Heart right ventricle (tissue), 16 donors: Measurements from ENCODE around the gene TRAFD1. TPM values are rescaled to one million over a fixed set of nuclear protein-coding genes. Genes with fewer than 3 reads are reported as not detected.
A peak's percentile ranks its signal among the peaks of the same experiment; 100 is the strongest.

Experiments
- ATAC-seq, 8 donors: fragments of 200-7000 bp; cut with Tn5 transposase; one replicate each; pipeline ENCODE4 v1.9.1; 2020; ENCODE audit warnings: mild to moderate bottlenecking in 8 of 8, moderate library complexity in 8 of 8, moderate number of reproducible peaks in 1 of 8
- DNase-seq, 2 donors: peaks; one replicate each; pipeline ENCODE4 v3.0.0-alpha.2; 2020
- H3K27ac ChIP-seq, 10 donors: fragments of 200-600 bp; sonication (generic) in 2 of 10; one replicate each; pipeline versions ENCODE4 v1.5.0 to v1.8.0; 2020 to 2022; ENCODE audit warnings: mild to moderate bottlenecking in 3 of 10
- H3K27me3 ChIP-seq, 7 donors: fragments of 200-600 bp; one replicate each; pipeline ENCODE4 v1.8.0; 2021 to 2022; ENCODE audit warnings: mild to moderate bottlenecking in 2 of 7
- H3K36me3 ChIP-seq, 9 donors: fragments of 200-600 bp; sonication (generic) in 1 of 9; one replicate each; pipeline versions ENCODE4 v1.5.0 to v1.8.0; 2020 to 2022; ENCODE audit warnings: mild to moderate bottlenecking in 2 of 9
- H3K4me1 ChIP-seq, 9 donors: fragments of 200-600 bp; sonication (generic) in 1 of 9; one replicate each; pipeline versions ENCODE4 v1.5.0 to v1.8.0; 2020 to 2022; ENCODE audit warnings: mild to moderate bottlenecking in 4 of 9
- H3K4me3 ChIP-seq, 10 donors: fragments of 200-600 bp; sonication (generic) in 2 of 10; one replicate each; pipeline versions ENCODE4 v1.5.0 to v1.8.0; 2020 to 2022; ENCODE audit warnings: mild to moderate bottlenecking in 7 of 10, moderate library complexity in 2 of 10
- H3K9me3 ChIP-seq, 11 donors: fragments of 200-600 bp in 10 of 11; sonication (generic) in 2 of 11; one replicate each; pipeline versions ENCODE4 v1.5.0 to v1.8.0; 2013 to 2022; ENCODE audit warnings: mild to moderate bottlenecking in 2 of 11, control low read depth in 1 of 11, moderate library complexity in 1 of 11
- WGBS, 2 donors: extraction: QIAGEN DNeasy Blood & Tissue Kit; methylation state at CpG; one replicate each; pipeline ENCODE4 v1.1.7; 2013; ENCODE audit warnings: inconsistent platforms in 1 of 2; 5-methylcytosine and 5-hydroxymethylcytosine counted together
- intact Hi-C, 10 donors: fragments of 100-400 bp; cut with DNase I; formaldehyde crosslinking; loops; one replicate each; pipeline versions ENCODE4 v1.11.1 to v1.14.2; 2022
- polyA plus RNA-seq, 2 donors: library from polyadenylated mRNA; stranded (reverse); fragments of 200-250 nt; gene quantifications; one replicate each; pipeline ENCODE4 v1.2.3, GENCODE V29; 2013
- total RNA-seq, 10 donors: library from RNA; stranded (reverse); fragmentation: NEBNext Ultra II Directional in 3 of 10; extraction: Animal tissue kit (Norgen Biotek cat#: 25700) in 3 of 10; gene quantifications; one replicate each; pipeline versions ENCODE4 v1.2.1 to v1.2.4, GENCODE V29; 2021 to 2023
- TF ChIP-seq, protein P1 (sequence below), 9 donors: fragments of 200-600 bp; sonication (generic) in 2 of 9; IDR thresholded peaks; one replicate each; pipeline versions ENCODE4 v1.5.0 to v1.8.0; 2021 to 2022; ENCODE audit warnings: antibody characterized with exemption in 9 of 9, mild to moderate bottlenecking in 5 of 9, moderate library complexity in 1 of 9
- donor health status: Arrhythmogenic right ventricular cardiomyopathy.
- donor health status: ischemic (EF 13 %, LVEDD 7.1; RV severe dilation, severe dysfunction).
- donor health status: healthy with polysubstance abuse.
- donor health status: DM: no; HTN: yes; CAD: no.
- donor health status: DM: no; HTN: no; CAD: no.
- donor health status: ischemic (EF 25% LVEDD 6.9; RV normal size, moderate dysfunction).
- donor health status: ischemic (EF 25% LVEDD 5.7; RV mildly dilated, moderate dysfunction).
- donor health status: healthy.
- donor health status: DM: yes; HTN: yes; CAD: no.
- donor health status: Ischemic cardiomyopathy.
- donor health status: ischemic (EF 35%, LVEDD 5.7; RV mildly dilated, moderate dysfunction).
- donor health status: nonischemic (EF 11% LVEDD 7.7; RV severe dilation, severe dysfunction).
- donor health status: DM: yes; HTN: yes; CAD: no.
- donor health status: PGD.
- donor health status: ischemic (EF 29% LVEDD 5.4; RV normal size, mild dysfunction).
- donor health status: nonischemic (EF 23%, LVEDD 6.1; RV moderate dilation, normal function).

The TRAFD1 gene
- total and polyA plus RNA-seq, 12 donors = 7.8 to 72.5 (median 24.3) TPM

DNA sequence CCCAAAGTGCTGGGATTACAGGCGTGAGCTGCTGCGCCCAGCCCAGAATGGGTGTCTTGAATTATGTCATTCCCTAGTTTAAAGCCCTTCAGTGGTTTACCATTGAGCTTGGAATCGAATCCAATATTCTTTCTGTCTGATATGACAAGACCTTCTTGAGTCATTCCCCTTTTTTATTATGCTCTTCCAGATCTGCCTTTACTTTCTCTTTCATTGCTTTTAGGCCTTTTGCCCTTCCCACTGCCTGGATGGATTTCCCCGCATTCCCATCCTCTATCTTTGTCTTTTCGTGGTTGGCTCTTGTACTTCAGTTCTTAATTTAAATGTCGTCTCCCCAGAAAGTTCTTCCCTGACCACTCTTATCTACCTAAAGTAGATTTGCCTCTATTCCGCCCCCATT lies 1.6 kb downstream of the TRAFD1 start:
- peaks cover 0 to 11% (median 0%) of the 10 kb centered on the region in 9 donors for H3K36me3 ChIP-seq
- H3K27ac ChIP-seq = peak overlapping the region in 5 of 10 donors; percentile 18 to 96 (median 92)
- ATAC-seq (no peak), DNase-seq (no peak)
- 78 to 84% methylated on average over 7 of the region's 7 CpGs for WGBS, 2 donors
- peaks cover 7 to 82% (median 74%) of the 10 kb centered on the region in 9 donors for H3K4me1 ChIP-seq
- no peaks in the 10 kb centered on the region for H3K27me3 ChIP-seq
- peak overlapping the region in 7 of 10 donors; percentile 61 to 95 (median 81) for H3K4me3 ChIP-seq
- intact Hi-C loops = no loop called here
- TF ChIP-seq, protein P1, sequence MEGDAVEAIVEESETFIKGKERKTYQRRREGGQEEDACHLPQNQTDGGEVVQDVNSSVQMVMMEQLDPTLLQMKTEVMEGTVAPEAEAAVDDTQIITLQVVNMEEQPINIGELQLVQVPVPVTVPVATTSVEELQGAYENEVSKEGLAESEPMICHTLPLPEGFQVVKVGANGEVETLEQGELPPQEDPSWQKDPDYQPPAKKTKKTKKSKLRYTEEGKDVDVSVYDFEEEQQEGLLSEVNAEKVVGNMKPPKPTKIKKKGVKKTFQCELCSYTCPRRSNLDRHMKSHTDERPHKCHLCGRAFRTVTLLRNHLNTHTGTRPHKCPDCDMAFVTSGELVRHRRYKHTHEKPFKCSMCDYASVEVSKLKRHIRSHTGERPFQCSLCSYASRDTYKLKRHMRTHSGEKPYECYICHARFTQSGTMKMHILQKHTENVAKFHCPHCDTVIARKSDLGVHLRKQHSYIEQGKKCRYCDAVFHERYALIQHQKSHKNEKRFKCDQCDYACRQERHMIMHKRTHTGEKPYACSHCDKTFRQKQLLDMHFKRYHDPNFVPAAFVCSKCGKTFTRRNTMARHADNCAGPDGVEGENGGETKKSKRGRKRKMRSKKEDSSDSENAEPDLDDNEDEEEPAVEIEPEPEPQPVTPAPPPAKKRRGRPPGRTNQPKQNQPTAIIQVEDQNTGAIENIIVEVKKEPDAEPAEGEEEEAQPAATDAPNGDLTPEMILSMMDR (IDR thresholded peaks at IDR 0.05) = no peak
- no peaks in the 10 kb centered on the region for H3K9me3 ChIP-seq

DNA sequence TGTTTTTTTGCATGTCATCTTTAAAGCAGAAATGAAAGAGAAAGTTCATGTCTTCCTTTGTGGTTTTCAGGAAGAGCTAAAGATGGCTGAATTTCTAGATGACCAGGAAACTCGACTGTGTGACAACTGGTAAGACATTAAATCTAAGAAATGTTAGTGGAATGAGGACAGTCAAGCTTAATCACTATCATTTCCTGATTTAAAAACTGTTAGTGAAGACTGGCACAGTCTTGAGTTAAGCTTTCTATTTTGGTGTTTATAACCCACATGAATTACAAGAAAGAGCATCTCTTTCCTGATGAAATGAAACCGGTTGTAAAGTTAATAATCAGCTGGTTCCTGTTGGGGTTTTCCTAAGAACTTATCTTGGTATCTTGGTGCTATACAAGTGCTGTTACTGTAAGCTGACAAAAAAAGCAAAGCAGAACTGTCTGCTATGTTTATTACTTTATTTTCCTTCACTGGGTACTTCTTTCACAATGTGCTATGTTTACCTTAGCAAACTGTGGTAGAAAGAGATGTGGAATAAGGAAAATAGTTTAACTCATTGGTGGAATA lies 5.2 kb downstream of the TRAFD1 start:
- Histone ChIP-seq H3K4me3 (peak overlapping the region in 6 of 10 donors; percentile 4 to 37 (median 17)), H3K4me1 (peaks cover 3 to 80% (median 64%) of the 10 kb centered on the region in 9 donors), H3K36me3 (peaks cover 0 to 44% (median 8%) of the 10 kb centered on the region in 9 donors), H3K9me3 (no peaks in the 10 kb centered on the region), H3K27me3 (no peaks in the 10 kb centered on the region), H3K27ac (peak overlapping the region in 9 of 10 donors; percentile 53 to 90 (median 65))
- DNase-seq = no peak
- 15 to 28% methylated on average over 2 of the region's 2 CpGs for WGBS, 2 donors
- intact Hi-C loops = no loop called here
- ATAC-seq = peak in 1 of 8 donors; percentile 27
- TF ChIP-seq, protein P1 (IDR thresholded peaks at IDR 0.05) = no peak

DNA sequence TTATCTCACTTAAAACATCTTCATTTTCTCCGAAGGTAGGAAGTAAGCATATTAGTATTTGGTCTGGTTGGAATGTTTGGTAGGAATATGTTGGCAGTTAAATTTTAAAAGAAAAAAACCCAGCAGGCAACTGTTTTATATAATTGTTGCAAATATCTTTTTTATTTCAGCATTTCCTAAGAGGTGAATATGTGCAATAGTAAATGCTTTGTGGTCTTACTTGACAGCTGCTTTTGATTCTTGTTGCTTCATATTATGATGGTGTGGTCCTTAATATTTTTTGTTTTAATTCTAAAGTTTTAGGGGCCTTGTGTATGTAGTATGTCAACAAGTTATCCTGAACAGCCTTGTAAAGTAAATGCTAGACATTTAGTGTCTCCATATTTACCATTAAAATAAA lies 6.3 kb downstream of the TRAFD1 start:
- TF ChIP-seq, protein P1 (IDR thresholded peaks at IDR 0.05) = no peak
- H3K4me1 ChIP-seq = peaks cover 3 to 72% (median 58%) of the 10 kb centered on the region in 9 donors
- H3K27ac ChIP-seq = peak overlapping the region in 4 of 10 donors; percentile 53 to 90 (median 70)
- no peaks in the 10 kb centered on the region for H3K27me3 ChIP-seq
- ATAC-seq = no peak
- peaks cover 0 to 55% (median 20%) of the 10 kb centered on the region in 9 donors for H3K36me3 ChIP-seq
- H3K9me3 ChIP-seq = no peaks in the 10 kb centered on the region
- no peak for DNase-seq
- H3K4me3 ChIP-seq = peak overlapping the region in 1 of 10 donors; percentile 37
- intact Hi-C loops = no loop called here
- WGBS, 2 donors = 76 to 78% methylated on average over 1 of the region's 1 CpG

DNA sequence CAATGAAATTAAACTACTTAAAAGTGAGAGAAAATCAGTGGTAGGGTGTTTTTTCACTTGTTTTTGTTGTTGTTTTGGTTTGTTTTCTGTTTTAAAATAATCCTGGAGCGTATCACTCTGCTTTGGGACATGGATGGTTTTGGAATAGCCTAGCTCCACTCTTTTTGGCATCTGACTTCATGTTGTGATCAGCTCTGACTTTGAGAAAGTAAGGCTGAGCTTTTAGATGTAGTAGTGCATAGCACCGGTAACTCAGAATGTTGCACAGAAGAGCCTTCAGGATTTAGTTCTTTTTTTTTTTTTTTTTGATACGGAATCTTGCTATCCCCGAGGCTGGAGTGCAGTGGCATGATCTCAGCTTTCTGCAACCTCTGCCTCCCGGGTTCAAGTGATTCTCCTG lies 8.1 kb downstream of the TRAFD1 start:
- Histone ChIP-seq H3K36me3 (peaks cover 0 to 73% (median 36%) of the 10 kb centered on the region in 9 donors), H3K4me3 (no peak overlapping the region), H3K4me1 (peaks cover 3 to 55% (median 44%) of the 10 kb centered on the region in 9 donors), H3K9me3 (no peaks in the 10 kb centered on the region), H3K27ac (peak overlapping the region in 4 of 10 donors; percentile 11 to 90 (median 34)), H3K27me3 (no peaks in the 10 kb centered on the region)
- DNase-seq (no peak), ATAC-seq (peak in 2 of 8 donors; percentile 64)
- 91 to 92% methylated on average over 5 of the region's 5 CpGs for WGBS, 2 donors
- intact Hi-C loops = no loop called here
- TF ChIP-seq, protein P1 (IDR thresholded peaks at IDR 0.05) = no peak
